HG02642 (cell line): ENCODE results near the gene CIB1.

Source experiments
- ATAC-seq: cut with Tn5 transposase; IDR thresholded peaks from one replicate; pipeline ENCODE4 v1.9.1; 2021; ENCODE audit warnings: mild to moderate bottlenecking; ENCODE audit not compliant: unreplicated experiment, poor library complexity

Gene CIB1

GRCh38 chr15:90241343-90242192, 7.8 kb upstream of the CIB1 start:
- no peak for ATAC-seq

DNA sequence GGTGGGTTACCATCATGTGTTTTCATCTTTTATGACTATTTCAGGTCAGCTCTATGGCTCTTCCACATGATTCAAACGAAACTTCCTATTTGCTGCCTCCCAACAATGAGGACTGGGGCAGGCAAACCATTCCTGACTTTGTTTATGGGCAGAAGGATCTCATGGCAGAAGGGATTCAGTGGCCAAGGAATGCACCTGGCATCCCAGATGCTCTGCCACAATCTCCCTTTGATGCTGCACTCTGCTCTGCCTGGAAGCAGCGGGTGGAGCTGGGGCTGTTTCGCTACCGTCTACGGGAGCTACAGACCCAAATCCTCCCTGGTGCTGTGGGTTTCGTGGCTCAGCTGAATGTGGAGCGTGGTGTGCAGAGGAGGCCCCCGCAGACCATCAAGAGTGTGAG, 7.1 kb upstream of the CIB1 start:
- no peak for ATAC-seq

- no peak for ATAC-seq
These were observed 5.6 kb upstream of the CIB1 start for GRCh38 chr15:90239371-90239770.

DNA sequence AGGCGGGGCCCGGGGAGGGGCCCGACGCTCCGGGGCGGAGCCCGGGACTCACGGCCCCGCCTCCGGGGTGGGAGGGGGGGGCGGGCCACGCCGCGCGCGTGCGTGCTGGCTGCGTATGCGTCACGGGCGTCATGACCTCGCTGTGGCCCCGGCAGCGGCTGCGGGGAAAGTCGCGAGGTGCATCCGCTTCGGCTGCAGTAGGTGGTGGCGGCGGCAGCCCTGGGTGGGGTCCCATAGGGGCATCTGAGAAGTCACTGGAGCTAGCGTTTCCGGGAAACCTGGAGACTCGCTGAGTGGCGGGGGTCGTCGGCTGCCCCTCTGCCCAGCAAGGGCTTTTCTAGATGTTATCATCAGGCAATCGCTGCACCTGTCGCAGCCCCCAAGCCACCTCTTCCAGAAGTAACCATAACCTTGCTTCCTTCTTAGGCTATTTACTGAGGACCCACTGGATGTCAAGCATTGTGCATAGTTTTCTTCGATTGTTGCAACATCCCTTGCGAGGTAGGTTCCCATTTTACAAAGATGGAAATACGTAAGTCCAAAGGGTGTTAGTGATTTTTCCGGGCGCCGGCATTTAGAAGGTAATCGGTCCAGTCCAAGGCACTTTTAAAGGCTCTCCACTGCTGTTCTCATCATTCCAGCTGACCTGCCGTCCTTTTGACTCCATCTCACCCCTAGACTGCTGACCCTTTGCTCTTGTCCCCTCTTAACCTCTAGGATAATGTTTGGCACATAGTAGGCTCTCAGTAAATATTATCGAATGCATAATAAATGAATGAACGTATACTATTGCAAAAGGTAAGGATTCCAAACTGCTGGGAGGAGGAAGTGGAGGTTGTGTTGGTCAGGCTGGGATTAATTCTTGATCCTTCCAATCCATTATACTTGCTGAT, 601 bp upstream of the CIB1 start, which contains the start of gene GDPGP1:
Gene GDPGP1, plus strand, starts transcription at position 114 of the 893 bp plus-strand sequence. CDS start 6,700 bp downstream, outside the sequence.
- peak; percentile 72 for ATAC-seq

DNA sequence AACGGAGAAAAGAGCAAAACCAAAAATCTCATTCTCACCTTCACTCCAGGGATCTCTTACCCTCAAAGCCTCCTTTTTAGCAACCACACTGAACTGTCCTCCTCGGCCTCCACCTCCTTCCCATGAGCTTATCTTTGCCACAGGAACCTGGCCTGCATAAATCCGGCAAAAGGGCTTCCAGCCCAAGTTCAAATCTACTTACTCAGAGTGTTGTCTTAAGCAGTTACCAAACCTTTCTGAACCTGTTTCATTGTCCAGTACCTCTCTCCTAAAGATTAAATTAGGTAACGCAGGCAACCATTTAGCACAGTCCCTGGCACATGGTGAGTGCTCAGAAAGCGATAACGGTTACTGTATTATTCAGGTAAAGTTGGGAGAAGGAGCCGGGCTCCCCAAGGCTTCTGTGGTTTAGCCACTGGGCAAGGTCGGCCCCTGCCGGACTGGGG, 777 bp downstream of the CIB1 start:
- ATAC-seq: no peak

DNA sequence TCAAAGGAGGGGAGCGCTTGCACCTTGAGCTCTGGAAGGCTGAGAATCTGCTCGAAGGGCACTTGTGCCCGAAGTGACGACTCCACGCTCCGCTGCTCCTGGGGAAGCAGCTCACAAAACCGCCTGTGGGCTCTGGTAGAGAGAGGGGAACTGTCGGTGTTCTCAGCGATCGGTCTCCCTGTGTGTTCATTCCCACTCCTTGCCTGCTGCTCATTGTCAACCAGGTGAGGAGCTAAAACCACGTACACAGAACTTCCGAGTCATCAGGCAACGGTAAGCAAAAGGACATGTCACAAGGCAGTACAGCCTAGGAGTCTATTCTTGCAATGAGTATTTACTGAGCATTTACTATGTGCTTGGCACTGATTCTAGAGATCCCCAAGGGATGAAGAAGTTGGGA, 1.5 kb downstream of the CIB1 start:
- ATAC-seq: no peak

DNA sequence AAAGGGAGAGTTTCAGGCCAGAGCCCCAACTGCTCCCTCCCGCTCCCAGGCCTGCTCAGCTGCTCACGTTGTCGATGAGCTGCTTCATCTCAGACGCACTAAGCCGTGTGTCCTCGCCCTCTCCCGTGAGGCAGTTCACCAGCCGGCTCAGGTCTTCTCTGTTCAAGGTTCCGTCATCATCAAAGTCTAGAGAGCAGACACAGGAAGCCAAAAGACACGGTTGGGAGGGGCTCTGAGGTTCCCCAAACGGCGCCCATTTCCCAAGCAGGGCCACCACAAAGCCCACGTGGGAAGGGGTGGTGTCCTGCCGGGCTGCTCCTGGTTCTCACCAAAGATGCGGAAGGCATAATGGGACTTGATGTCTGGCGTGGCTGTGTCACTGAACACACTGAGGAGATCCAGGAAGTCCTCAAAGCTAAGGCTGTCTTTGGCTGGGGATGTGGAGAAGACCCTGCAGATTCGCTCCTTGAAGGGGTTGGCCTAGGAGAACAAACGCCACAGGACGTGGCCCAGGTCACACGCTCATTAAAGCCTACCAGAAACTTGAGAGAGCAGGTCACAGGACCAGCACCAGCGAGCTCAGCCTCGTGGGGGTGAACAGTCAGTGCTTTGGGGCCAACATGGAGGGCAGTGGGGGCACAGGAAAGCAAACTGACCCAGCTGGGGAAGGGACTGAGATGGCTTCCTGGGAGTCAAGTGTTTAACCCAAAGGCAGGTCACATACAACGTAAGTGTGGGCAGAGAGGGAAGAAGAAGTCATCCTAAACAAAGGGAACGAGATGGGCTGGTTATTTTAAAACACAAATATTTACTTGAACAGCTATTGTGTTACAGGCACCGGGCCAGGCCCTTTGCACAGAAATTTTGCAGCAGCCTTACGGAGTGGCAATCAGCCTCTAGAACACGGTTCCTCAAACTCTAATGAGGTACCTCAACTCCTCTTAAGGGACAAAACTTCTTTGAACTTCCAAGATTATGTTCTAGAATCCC, 2.4 kb downstream of the CIB1 start:
- ATAC-seq: no peak

DNA sequence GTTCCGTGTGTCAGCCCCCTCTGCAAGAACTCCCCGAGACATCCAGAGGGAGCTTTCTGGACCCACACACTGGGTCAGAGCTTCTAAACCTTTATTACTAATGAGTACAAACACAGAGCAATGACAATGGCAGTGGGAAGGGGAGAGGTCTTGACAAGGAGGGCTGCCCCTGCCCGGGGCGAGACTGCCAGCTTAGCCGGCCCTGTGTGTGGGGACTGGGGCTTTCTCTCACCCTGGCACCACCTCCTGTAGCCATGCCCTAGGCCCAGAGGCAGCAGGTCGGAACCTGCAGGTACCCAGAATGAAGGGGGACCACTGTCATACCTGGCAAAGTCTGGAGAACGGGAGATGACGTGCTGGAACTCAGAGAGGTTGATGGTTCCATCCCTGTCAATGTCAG, 3.1 kb downstream of the CIB1 start:
- ATAC-seq: no peak

GRCh38 chr15:90230071-90230494, 3.7 kb downstream of the CIB1 start:
- ATAC-seq: no peak

GRCh38 chr15:90228960-90229359, 4.8 kb downstream of the CIB1 start:
- no peak for ATAC-seq

DNA sequence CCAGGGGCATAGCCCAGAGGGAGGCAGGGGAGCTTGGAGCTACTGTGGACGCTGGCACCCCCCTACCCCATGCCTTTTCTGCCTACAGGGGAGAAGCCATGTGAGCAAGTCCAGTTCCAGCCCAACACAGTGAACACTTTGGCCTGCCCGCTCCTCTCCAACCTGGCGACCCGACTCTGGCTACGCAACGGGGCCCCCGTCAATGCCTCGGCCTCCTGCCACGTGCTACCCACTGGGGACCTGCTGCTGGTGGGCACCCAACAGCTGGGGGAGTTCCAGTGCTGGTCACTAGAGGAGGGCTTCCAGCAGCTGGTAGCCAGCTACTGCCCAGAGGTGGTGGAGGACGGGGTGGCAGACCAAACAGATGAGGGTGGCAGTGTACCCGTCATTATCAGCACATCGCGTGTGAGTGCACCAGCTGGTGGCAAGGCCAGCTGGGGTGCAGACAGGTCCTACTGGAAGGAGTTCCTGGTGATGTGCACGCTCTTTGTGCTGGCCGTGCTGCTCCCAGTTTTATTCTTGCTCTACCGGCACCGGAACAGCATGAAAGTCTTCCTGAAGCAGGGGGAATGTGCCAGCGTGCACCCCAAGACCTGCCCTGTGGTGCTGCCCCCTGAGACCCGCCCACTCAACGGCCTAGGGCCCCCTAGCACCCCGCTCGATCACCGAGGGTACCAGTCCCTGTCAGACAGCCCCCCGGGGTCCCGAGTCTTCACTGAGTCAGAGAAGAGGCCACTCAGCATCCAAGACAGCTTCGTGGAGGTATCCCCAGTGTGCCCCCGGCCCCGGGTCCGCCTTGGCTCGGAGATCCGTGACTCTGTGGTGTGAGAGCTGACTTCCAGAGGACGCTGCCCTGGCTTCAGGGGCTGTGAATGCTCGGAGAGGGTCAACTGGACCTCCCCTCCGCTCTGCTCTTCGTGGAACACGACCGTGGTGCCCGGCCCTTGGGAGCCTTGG, 5.6 kb downstream of the CIB1 start:
- no peak for ATAC-seq

- ATAC-seq: no peak
These were observed 6.4 kb downstream of the CIB1 start for GRCh38 chr15:90227336-90227735.

GRCh38 chr15:90225504-90226234, 8.1 kb downstream of the CIB1 start:
- no peak for ATAC-seq

DNA sequence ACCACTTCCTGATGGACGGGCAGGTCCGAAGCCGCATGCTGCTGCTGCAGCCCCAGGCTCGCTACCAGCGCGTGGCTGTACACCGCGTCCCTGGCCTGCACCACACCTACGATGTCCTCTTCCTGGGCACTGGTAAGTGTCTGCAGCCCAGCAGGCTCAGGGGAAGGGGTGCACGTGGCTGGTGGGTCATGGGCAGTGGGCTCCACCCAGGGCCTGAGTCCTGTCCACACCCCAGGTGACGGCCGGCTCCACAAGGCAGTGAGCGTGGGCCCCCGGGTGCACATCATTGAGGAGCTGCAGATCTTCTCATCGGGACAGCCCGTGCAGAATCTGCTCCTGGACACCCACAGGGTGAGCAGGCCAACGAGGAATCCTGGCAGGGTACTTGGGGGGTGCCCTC, 8.7 kb downstream of the CIB1 start:
- ATAC-seq: no peak

DNA sequence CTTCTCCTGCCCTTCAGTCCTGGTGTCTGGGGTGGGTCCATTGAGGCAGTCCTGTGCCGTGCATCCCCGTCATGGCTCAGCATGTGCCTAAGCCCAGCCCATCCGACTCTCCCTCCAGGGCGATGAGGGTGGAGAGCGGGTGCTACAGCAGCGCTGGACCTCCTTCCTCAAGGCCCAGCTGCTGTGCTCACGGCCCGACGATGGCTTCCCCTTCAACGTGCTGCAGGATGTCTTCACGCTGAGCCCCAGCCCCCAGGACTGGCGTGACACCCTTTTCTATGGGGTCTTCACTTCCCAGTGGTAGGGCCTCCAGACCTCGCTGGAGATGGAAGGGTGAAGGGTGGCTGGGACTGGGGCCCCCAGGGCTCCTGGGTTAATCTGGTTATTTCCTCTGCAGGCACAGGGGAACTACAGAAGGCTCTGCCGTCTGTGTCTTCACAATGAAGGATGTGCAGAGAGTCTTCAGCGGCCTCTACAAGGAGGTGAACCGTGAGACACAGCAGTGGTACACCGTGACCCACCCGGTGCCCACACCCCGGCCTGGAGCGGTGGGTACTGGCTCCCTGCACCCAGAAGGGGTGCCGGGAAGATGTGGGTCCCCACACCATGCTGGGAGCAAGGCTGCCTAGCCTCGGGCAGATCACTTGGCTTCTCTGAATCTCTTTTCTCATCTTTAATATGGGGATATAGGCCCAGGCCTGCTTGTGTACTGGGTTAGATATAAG, 10.1 kb downstream of the CIB1 start:
- ATAC-seq: no peak

GRCh38 chr15:90222547-90222946, 11.2 kb downstream of the CIB1 start:
- no peak for ATAC-seq

GRCh38 chr15:90221246-90221900, 12.4 kb downstream of the CIB1 start:
- ATAC-seq: no peak
